ENCODE data around the gene RGS17.

RGS17 gene

GRCh38 chr6:153023977-153024708 lies 106.9 kb downstream of the RGS17 start:
- no peak overlapping the region for H3K4ac ChIP-seq (ENCODE audit: low read length)
- H4K8ac ChIP-seq (ENCODE audit: low read depth, low read length) = no peak overlapping the region
- no peak overlapping the region for H3K23ac ChIP-seq (ENCODE audit: low read depth, low read length, poor library complexity)
- H3K79me1 ChIP-seq (ENCODE audit: low read depth, low read length) = no peaks in the 10 kb centered on the region
- no peaks in the 10 kb centered on the region for H3K4me1 ChIP-seq (ENCODE audit: control insufficient read depth in 2 of 2, insufficient read depth in 1 of 2, low read depth in 1 of 2, low read length in 2 of 2)
- no peak overlapping the region for H3K27ac ChIP-seq (replicated peaks; ENCODE audit: low read length)
- DNase-seq (ENCODE audit: low spot score) = peak; percentile 38
- H3K4me2 ChIP-seq (ENCODE audit: insufficient read depth, low read length, poor library complexity, severe bottlenecking) = no peak overlapping the region
- no peak overlapping the region for H3K14ac ChIP-seq (ENCODE audit: low read length)
- no peaks in the 10 kb centered on the region for H3K27me3 ChIP-seq (ENCODE audit: control insufficient read depth in 3 of 3, insufficient read depth in 3 of 3, low read depth in 1 of 3, low read length in 3 of 3)
- H3K9me3 ChIP-seq (replicated peaks in 1 of 2; ENCODE audit: control insufficient read depth in 2 of 2, insufficient read depth in 1 of 2, low read depth in 1 of 2, low read length in 2 of 2) = no peaks in the 10 kb centered on the region
- no peak overlapping the region for H2BK120ac ChIP-seq (ENCODE audit: low read depth, low read length)
- H4K91ac ChIP-seq (ENCODE audit: low read depth, low read length, poor library complexity) = no peak overlapping the region
- H3K18ac ChIP-seq (ENCODE audit: low read length) = no peak overlapping the region
- peaks cover 0 to 2% of the 10 kb centered on the region in 2 donors for H3K36me3 ChIP-seq (replicated peaks in 1 of 2; ENCODE audit: control insufficient read depth in 2 of 2, insufficient read depth in 2 of 2, low read length in 2 of 2)
- no CpG with 5 or more reads among the region's 6 CpGs for WGBS, 2 donors (ENCODE audit: extremely low coverage in 2 of 2, insufficient read length in 2 of 2, insufficient replicate concordance in 1 of 2)
- H2BK5ac ChIP-seq (ENCODE audit: low read length) = no peak overlapping the region
- H2BK15ac ChIP-seq (ENCODE audit: low read length) = no peak overlapping the region
- no peak overlapping the region for H2BK12ac ChIP-seq (ENCODE audit: low read length)
- H2AK5ac ChIP-seq (ENCODE audit: low read depth, low read length) = no peak overlapping the region
- H3K9ac ChIP-seq (ENCODE audit: low read depth, low read length, poor library complexity) = no peak overlapping the region
- no peak overlapping the region for H2AFZ ChIP-seq (ENCODE audit: low read length)
- H3K4me3 ChIP-seq (ENCODE audit: low read length in 2 of 2) = no peak overlapping the region

GRCh38 chr6:153018355-153018754 lies 112.7 kb downstream of the RGS17 start:
- H4K8ac ChIP-seq (ENCODE audit: low read depth, low read length) = no peak overlapping the region

GRCh38 chr6:153016846-153017245 lies 114.2 kb downstream of the RGS17 start:
- no peak overlapping the region for H3K9ac ChIP-seq (ENCODE audit: low read depth, low read length, poor library complexity)
- H3K4ac ChIP-seq (ENCODE audit: low read length) = no peak overlapping the region
- DNase-seq (ENCODE audit: low spot score) = no peak
- no peak overlapping the region for H3K4me2 ChIP-seq (ENCODE audit: insufficient read depth, low read length, poor library complexity, severe bottlenecking)
- H2AK5ac ChIP-seq (ENCODE audit: low read depth, low read length) = no peak overlapping the region
- H3K9me3 ChIP-seq (replicated peaks in 1 of 2; ENCODE audit: control insufficient read depth in 2 of 2, insufficient read depth in 1 of 2, low read depth in 1 of 2, low read length in 2 of 2) = no peaks in the 10 kb centered on the region
- H3K36me3 ChIP-seq (replicated peaks in 1 of 2; ENCODE audit: control insufficient read depth in 2 of 2, insufficient read depth in 2 of 2, low read length in 2 of 2) = peaks cover 0 to 2% of the 10 kb centered on the region in 2 donors
- no peak overlapping the region for H3K14ac ChIP-seq (ENCODE audit: low read length)
- no CpG with 5 or more reads among the region's 3 CpGs for WGBS, 2 donors (ENCODE audit: extremely low coverage in 2 of 2, insufficient read length in 2 of 2, insufficient replicate concordance in 1 of 2)
- no peaks in the 10 kb centered on the region for H3K27me3 ChIP-seq (ENCODE audit: control insufficient read depth in 3 of 3, insufficient read depth in 3 of 3, low read depth in 1 of 3, low read length in 3 of 3)
- no peak overlapping the region for H4K8ac ChIP-seq (ENCODE audit: low read depth, low read length)
- H2AFZ ChIP-seq (ENCODE audit: low read length) = no peak overlapping the region
- H2BK12ac ChIP-seq (ENCODE audit: low read length) = no peak overlapping the region
- no peak overlapping the region for H2BK15ac ChIP-seq (ENCODE audit: low read length)
- H3K27ac ChIP-seq (replicated peaks; ENCODE audit: low read length) = no peak overlapping the region
- no peaks in the 10 kb centered on the region for H3K79me1 ChIP-seq (ENCODE audit: low read depth, low read length)
- no peak overlapping the region for H3K18ac ChIP-seq (ENCODE audit: low read length)
- H2BK120ac ChIP-seq (ENCODE audit: low read depth, low read length) = no peak overlapping the region
- no peaks in the 10 kb centered on the region for H3K4me1 ChIP-seq (ENCODE audit: control insufficient read depth in 2 of 2, insufficient read depth in 1 of 2, low read depth in 1 of 2, low read length in 2 of 2)
- H2BK5ac ChIP-seq (ENCODE audit: low read length) = no peak overlapping the region
- no peak overlapping the region for H3K23ac ChIP-seq (ENCODE audit: low read depth, low read length, poor library complexity)
- H4K91ac ChIP-seq (ENCODE audit: low read depth, low read length, poor library complexity) = no peak overlapping the region
- no peak overlapping the region for H3K4me3 ChIP-seq (ENCODE audit: low read length in 2 of 2)

More at GRCh38 chr6:153018355-153018754, 112.7 kb downstream of the RGS17 start:
- H2BK120ac ChIP-seq (ENCODE audit: low read depth, low read length) = no peak overlapping the region
- no peaks in the 10 kb centered on the region for H3K79me1 ChIP-seq (ENCODE audit: low read depth, low read length)
- no peak overlapping the region for H2AFZ ChIP-seq (ENCODE audit: low read length)
- no peak overlapping the region for H3K14ac ChIP-seq (ENCODE audit: low read length)
- no peak overlapping the region for H3K4me3 ChIP-seq (ENCODE audit: low read length in 2 of 2)
- no peak overlapping the region for H2BK12ac ChIP-seq (ENCODE audit: low read length)
- H3K27ac ChIP-seq (replicated peaks; ENCODE audit: low read length) = no peak overlapping the region
- H2BK5ac ChIP-seq (ENCODE audit: low read length) = no peak overlapping the region
- WGBS, 2 donors (ENCODE audit: extremely low coverage in 2 of 2, insufficient read length in 2 of 2, insufficient replicate concordance in 1 of 2) = no CpG with 5 or more reads among the region's 3 CpGs
- DNase-seq (ENCODE audit: low spot score) = no peak
- H2BK15ac ChIP-seq (ENCODE audit: low read length) = no peak overlapping the region
- no peak overlapping the region for H2AK5ac ChIP-seq (ENCODE audit: low read depth, low read length)
- no peak overlapping the region for H3K18ac ChIP-seq (ENCODE audit: low read length)
- no peaks in the 10 kb centered on the region for H3K27me3 ChIP-seq (ENCODE audit: control insufficient read depth in 3 of 3, insufficient read depth in 3 of 3, low read depth in 1 of 3, low read length in 3 of 3)
- H3K9ac ChIP-seq (ENCODE audit: low read depth, low read length, poor library complexity) = no peak overlapping the region
- H3K4ac ChIP-seq (ENCODE audit: low read length) = no peak overlapping the region
- H3K23ac ChIP-seq (ENCODE audit: low read depth, low read length, poor library complexity) = no peak overlapping the region
- peaks cover 0 to 2% of the 10 kb centered on the region in 2 donors for H3K36me3 ChIP-seq (replicated peaks in 1 of 2; ENCODE audit: control insufficient read depth in 2 of 2, insufficient read depth in 2 of 2, low read length in 2 of 2)
- H3K4me2 ChIP-seq (ENCODE audit: insufficient read depth, low read length, poor library complexity, severe bottlenecking) = no peak overlapping the region
- no peaks in the 10 kb centered on the region for H3K4me1 ChIP-seq (ENCODE audit: control insufficient read depth in 2 of 2, insufficient read depth in 1 of 2, low read depth in 1 of 2, low read length in 2 of 2)
- no peak overlapping the region for H4K91ac ChIP-seq (ENCODE audit: low read depth, low read length, poor library complexity)
- H3K9me3 ChIP-seq (replicated peaks in 1 of 2; ENCODE audit: control insufficient read depth in 2 of 2, insufficient read depth in 1 of 2, low read depth in 1 of 2, low read length in 2 of 2) = no peaks in the 10 kb centered on the region

- Histone ChIP-seq H3K79me1 (ENCODE audit: low read depth, low read length) (no peaks in the 10 kb centered on the region), H3K4ac (ENCODE audit: low read length) (no peak overlapping the region), H3K36me3 (replicated peaks in 1 of 2; ENCODE audit: control insufficient read depth in 2 of 2, insufficient read depth in 2 of 2, low read length in 2 of 2) (no peaks in the 10 kb centered on the region), H3K9ac (ENCODE audit: low read depth, low read length, poor library complexity) (no peak overlapping the region), H3K18ac (ENCODE audit: low read length) (no peak overlapping the region), H3K23ac (ENCODE audit: low read depth, low read length, poor library complexity) (no peak overlapping the region), H2BK5ac (ENCODE audit: low read length) (no peak overlapping the region), H2AFZ (ENCODE audit: low read length) (no peak overlapping the region), H3K4me1 (ENCODE audit: control insufficient read depth in 2 of 2, insufficient read depth in 1 of 2, low read depth in 1 of 2, low read length in 2 of 2) (no peaks in the 10 kb centered on the region), H3K27me3 (ENCODE audit: control insufficient read depth in 3 of 3, insufficient read depth in 3 of 3, low read depth in 1 of 3, low read length in 3 of 3) (no peaks in the 10 kb centered on the region), H3K14ac (ENCODE audit: low read length) (no peak overlapping the region), H2BK12ac (ENCODE audit: low read length) (no peak overlapping the region), H4K91ac (ENCODE audit: low read depth, low read length, poor library complexity) (no peak overlapping the region), H3K9me3 (replicated peaks in 1 of 2; ENCODE audit: control insufficient read depth in 2 of 2, insufficient read depth in 1 of 2, low read depth in 1 of 2, low read length in 2 of 2) (no peaks in the 10 kb centered on the region), H2AK5ac (ENCODE audit: low read depth, low read length) (no peak overlapping the region), H3K4me3 (ENCODE audit: low read length in 2 of 2) (no peak overlapping the region), H3K4me2 (ENCODE audit: insufficient read depth, low read length, poor library complexity, severe bottlenecking) (no peak overlapping the region), H3K27ac (replicated peaks; ENCODE audit: low read length) (no peak overlapping the region), H4K8ac (ENCODE audit: low read depth, low read length) (no peak overlapping the region), H2BK120ac (ENCODE audit: low read depth, low read length) (no peak overlapping the region), H2BK15ac (ENCODE audit: low read length) (no peak overlapping the region)
- no peak for DNase-seq (ENCODE audit: low spot score)
- no CpG with 5 or more reads among the region's 4 CpGs for whole genome bisulfite sequencing, 2 donors (ENCODE audit: extremely low coverage in 2 of 2, insufficient read length in 2 of 2, insufficient replicate concordance in 1 of 2)
These were observed 115.9 kb downstream of the RGS17 start for GRCh38 chr6:153015094-153015640.

Measured in neuronal stem cell (in vitro differentiated cells).